Stimulated activated CD4-positive, alpha-beta T cell treated with anti-CD3 and anti-CD28 coated beads, Interleukin-2, amount 100 ng/mL, for 48 hours (primary cell): ENCODE results near the gene B3GALT5.

ENCODE experiments used
- DNase-seq, 2 donors: peaks; one replicate each; pipeline ENCODE4 v3.0.0-alpha.2; 2020

B3GALT5 gene

GRCh38 chr21:39610703-39611102, 2.0 kb upstream of the B3GALT5 start:
- no peak for DNase-seq

GRCh38 chr21:39611551-39612190, 1.1 kb upstream of the B3GALT5 start:
- DNase-seq, result no peak

- DNase-seq, result no peak
These were observed 548 bp downstream of the B3GALT5 start for GRCh38 chr21:39613041-39613934.

GRCh38 chr21:39616211-39616772, 3.6 kb downstream of the B3GALT5 start:
- no peak for DNase-seq

- DNase-seq, result no peak
These were observed 8.1 kb downstream of the B3GALT5 start for GRCh38 chr21:39620856-39621255.

GRCh38 chr21:39625211-39625895, 12.6 kb downstream of the B3GALT5 start:
- DNase-seq, result no peak

- DNase-seq, result no peak
These were observed 15.6 kb downstream of the B3GALT5 start for GRCh38 chr21:39628385-39628784.

GRCh38 chr21:39630191-39630591, 17.5 kb downstream of the B3GALT5 start:
- no peak for DNase-seq

GRCh38 chr21:39630827-39631226, 18.1 kb downstream of the B3GALT5 start:
- DNase-seq, result no peak

GRCh38 chr21:39631842-39632562, 19.3 kb downstream of the B3GALT5 start:
- no peak for DNase-seq

GRCh38 chr21:39632796-39633442, 20.2 kb downstream of the B3GALT5 start:
- no peak for DNase-seq

GRCh38 chr21:39633770-39634181, 21.0 kb downstream of the B3GALT5 start:
- no peak for DNase-seq

- DNase-seq, result no peak
These were observed 21.8 kb downstream of the B3GALT5 start for GRCh38 chr21:39634507-39634906.

GRCh38 chr21:39637197-39637970, 24.6 kb downstream of the B3GALT5 start:
- no peak for DNase-seq

- no peak for DNase-seq
These were observed 25.2 kb downstream of the B3GALT5 start for GRCh38 chr21:39637971-39638240.

GRCh38 chr21:39638281-39638680, 25.5 kb downstream of the B3GALT5 start:
- no peak for DNase-seq

GRCh38 chr21:39640754-39641153, 28.0 kb downstream of the B3GALT5 start:
- no peak for DNase-seq

- no peak for DNase-seq
These were observed 29.2 kb downstream of the B3GALT5 start for GRCh38 chr21:39641827-39642450.

GRCh38 chr21:39644062-39644560, 31.4 kb downstream of the B3GALT5 start:
- no peak for DNase-seq

- DNase-seq, result no peak
These were observed 32.6 kb downstream of the B3GALT5 start for GRCh38 chr21:39645331-39645730.

GRCh38 chr21:39647476-39647875, 34.7 kb downstream of the B3GALT5 start:
- DNase-seq, result no peak
